ENCODE data around the gene ILF3. TPM values are rescaled to one million over a fixed set of nuclear protein-coding genes. Genes with fewer than 3 reads are reported as not detected.
A peak's percentile ranks its signal among the peaks of the same experiment; 100 is the strongest.

The ILF3 gene
- total RNA-seq, 2 donors from 2014 or later: 112 to 192 TPM

- Histone ChIP-seq H3K27ac (peak overlapping the region in 1 of 2 donors; percentile 31), H3K4me3 (peak overlapping the region; percentile 61 to 71), H3K27me3 (replicated peaks; ENCODE audit: insufficient read depth) (no peaks in the 10 kb centered on the region), H3K36me3 (no peaks in the 10 kb centered on the region), H3K9me3 (no peaks in the 10 kb centered on the region), H3K4me1 (replicated peaks) (no peaks in the 10 kb centered on the region)
- intact Hi-C loops (cut with DNase I): no loop called here
- WGBS: 5% methylated on average over 22 of the region's 24 CpGs
- DNase-seq (ENCODE audit: low spot score): no peak
- TF ChIP-seq POLR2A (IDR thresholded peaks at IDR 0.05): no peak
- no peak for TF ChIP-seq CTCF (IDR thresholded peaks at IDR 0.05)
- no peak for TF ChIP-seq POLR2AphosphoS5 (IDR thresholded peaks at IDR 0.05)
These were observed 47.9 kb downstream of the ILF3 start for GRCh38 chr19:10701955-10702525.

- Histone ChIP-seq H3K4me3 (no peak overlapping the region), H3K9me3 (no peaks in the 10 kb centered on the region), H3K27ac (no peak overlapping the region), H3K4me1 (replicated peaks) (no peaks in the 10 kb centered on the region), H3K36me3 (no peaks in the 10 kb centered on the region), H3K27me3 (replicated peaks; ENCODE audit: insufficient read depth) (no peaks in the 10 kb centered on the region)
- TF ChIP-seq POLR2A (IDR thresholded peaks at IDR 0.05): no peak
- no peak for TF ChIP-seq POLR2AphosphoS5 (IDR thresholded peaks at IDR 0.05)
- TF ChIP-seq CTCF (IDR thresholded peaks at IDR 0.05): no peak
- DNase-seq (ENCODE audit: low spot score): no peak
- intact Hi-C loops (cut with DNase I): no loop called here
- WGBS: 38% methylated on average over 12 of the region's 12 CpGs
These were observed 52.8 kb downstream of the ILF3 start for GRCh38 chr19:10706990-10707389.

GRCh38 chr19:10707440-10707839 is 53.3 kb downstream of the ILF3 start:
- WGBS: 96% methylated on average over 16 of the region's 16 CpGs

GRCh38 chr19:10708291-10708690 is 54.1 kb downstream of the ILF3 start:
- no peak overlapping the region for H3K4me3 ChIP-seq
- no peaks in the 10 kb centered on the region for H3K4me1 ChIP-seq (replicated peaks)
- WGBS: 92% methylated on average over 7 of the region's 7 CpGs
- no peak for DNase-seq (ENCODE audit: low spot score)
- no peaks in the 10 kb centered on the region for H3K36me3 ChIP-seq
- TF ChIP-seq CTCF (IDR thresholded peaks at IDR 0.05) (no peak), POLR2AphosphoS5 (IDR thresholded peaks at IDR 0.05) (no peak), POLR2A (IDR thresholded peaks at IDR 0.05) (no peak)
- H3K27ac ChIP-seq: no peak overlapping the region
- no peaks in the 10 kb centered on the region for H3K9me3 ChIP-seq
- no peaks in the 10 kb centered on the region for H3K27me3 ChIP-seq (replicated peaks; ENCODE audit: insufficient read depth)
- intact Hi-C loops (cut with DNase I): no loop called here

More at GRCh38 chr19:10707440-10707839, 53.3 kb downstream of the ILF3 start:
- no peak overlapping the region for H3K4me3 ChIP-seq
- no peaks in the 10 kb centered on the region for H3K9me3 ChIP-seq
- H3K27me3 ChIP-seq (replicated peaks; ENCODE audit: insufficient read depth): no peaks in the 10 kb centered on the region
- no peaks in the 10 kb centered on the region for H3K36me3 ChIP-seq
- intact Hi-C loops (cut with DNase I): no loop called here
- no peaks in the 10 kb centered on the region for H3K4me1 ChIP-seq (replicated peaks)
- no peak for DNase-seq (ENCODE audit: low spot score)
- no peak for TF ChIP-seq POLR2A (IDR thresholded peaks at IDR 0.05)
- TF ChIP-seq POLR2AphosphoS5 (IDR thresholded peaks at IDR 0.05): no peak
- no peak for TF ChIP-seq CTCF (IDR thresholded peaks at IDR 0.05)
- H3K27ac ChIP-seq: no peak overlapping the region

GRCh38 chr19:10712045-10712444 is 57.9 kb downstream of the ILF3 start:
- no peak for DNase-seq (ENCODE audit: low spot score)
- Histone ChIP-seq H3K27me3 (replicated peaks; ENCODE audit: insufficient read depth) (no peaks in the 10 kb centered on the region), H3K36me3 (no peaks in the 10 kb centered on the region), H3K9me3 (no peaks in the 10 kb centered on the region), H3K4me1 (replicated peaks) (no peaks in the 10 kb centered on the region), H3K4me3 (no peak overlapping the region), H3K27ac (no peak overlapping the region)
- 63% methylated on average over 14 of the region's 14 CpGs for WGBS
- TF ChIP-seq POLR2A (IDR thresholded peaks at IDR 0.05): no peak
- no peak for TF ChIP-seq CTCF (IDR thresholded peaks at IDR 0.05)
- intact Hi-C loops (cut with DNase I): no loop called here
